Right kidney (tissue), 1 donor: ENCODE data around the gene CRIP1.

Experiments
- DNase-seq: peaks from one replicate; pipeline ENCODE4 v3.0.0-alpha.2; 2016

The CRIP1 gene

GRCh38 chr14:105532735-105533141 lies 46.1 kb downstream of the CRIP1 start:
- DNase-seq: no peak

- DNase-seq: no peak
Observed at GRCh38 chr14:105533391-105533790, 46.7 kb downstream of the CRIP1 start.

GRCh38 chr14:105533811-105534498 lies 47.3 kb downstream of the CRIP1 start:
- no peak for DNase-seq

- DNase-seq: no peak
Observed at GRCh38 chr14:105534586-105534985, 47.9 kb downstream of the CRIP1 start.

- DNase-seq: no peak
Observed at GRCh38 chr14:105536051-105536450, 49.4 kb downstream of the CRIP1 start.

GRCh38 chr14:105536691-105537579 lies 50.2 kb downstream of the CRIP1 start:
- no peak for DNase-seq

- DNase-seq: peak; percentile 63
Observed at GRCh38 chr14:105537580-105538474, 51.1 kb downstream of the CRIP1 start.
